AG10803 (cell line): Measurements from ENCODE around the gene EVA1C.

ENCODE experiments used
- DNase-seq: peaks from one replicate; pipeline ENCODE4 v3.0.0; 2010; ENCODE audit warnings: low read depth
- H3K4me3 ChIP-seq: 2 replicates; pipeline ENCODE4 v1.5.1; 2011; ENCODE audit warnings: mild to moderate bottlenecking, low read length, control low read depth
- CTCF ChIP-seq: conservative IDR thresholded peaks from 2 replicates; pipeline ENCODE4 v1.5.1; 2011; ENCODE audit warnings: mild to moderate bottlenecking, low read length, control low read depth, inconsistent platforms

The EVA1C gene

GRCh38 chr21:32391755-32392154 is 20.8 kb upstream of the EVA1C start:
- no peak for TF ChIP-seq CTCF
- H3K4me3 ChIP-seq: peak overlapping the region; percentile 84
- no peak for DNase-seq

- no peak for DNase-seq
- TF ChIP-seq CTCF: no peak
- H3K4me3 ChIP-seq: peak overlapping the region; percentile 84
Observed at GRCh38 chr21:32392299-32392879, 20.1 kb upstream of the EVA1C start.

GRCh38 chr21:32392880-32393676 is 19.4 kb upstream of the EVA1C start, which contains the start of gene URB1:
TSS of gene URB1 (minus strand) at chr21:32393012. CDS start at chr21:32392910, 102 bp downstream.
- peak; percentile 79 for DNase-seq
- H3K4me3 ChIP-seq: peak within 1 kb of the TSS; percentile 84
- no peak; the same call in 1 of the 2 replicates for TF ChIP-seq CTCF

- TF ChIP-seq CTCF: no peak
- peak overlapping the region; percentile 84 for H3K4me3 ChIP-seq
- DNase-seq: no peak
Observed at GRCh38 chr21:32393677-32394001, 18.9 kb upstream of the EVA1C start.

GRCh38 chr21:32403201-32403777 is 9.2 kb upstream of the EVA1C start:
- TF ChIP-seq CTCF: peak; percentile 77

GRCh38 chr21:32406405-32406804 is 6.1 kb upstream of the EVA1C start:
- no peak overlapping the region for H3K4me3 ChIP-seq
- no peak for TF ChIP-seq CTCF
- no peak for DNase-seq

More at GRCh38 chr21:32403201-32403777, 9.2 kb upstream of the EVA1C start:
- H3K4me3 ChIP-seq: no peak overlapping the region
- DNase-seq: peak; percentile 66
